Esophagus muscularis mucosa (tissue), 4 donors: Measurements from ENCODE around the gene AQR. TPM values are rescaled to one million over a fixed set of nuclear protein-coding genes. Genes with fewer than 3 reads are reported as not detected.

Source experiments
- DNase-seq: peaks from one replicate; pipeline ENCODE4 v3.0.0-alpha.2; 2017; ENCODE audit errors: extremely low spot score
- H3K27ac ChIP-seq, 4 donors: fragments of 200-600 bp; sonication (generic); replicated peaks in 1 of 4; 1 replicate in 3 of 4; 2 replicates in 1 of 4; pipeline ENCODE4 v1.5.1; 2016 to 2019; ENCODE audit warnings: mild to moderate bottlenecking in 1 of 4
- H3K27me3 ChIP-seq, 4 donors: fragments of 200-600 bp; sonication (generic); one replicate each; pipeline versions ENCODE4 v1.5.1 to v1.6.0; 2016 to 2019
- H3K36me3 ChIP-seq, 4 donors: fragments of 200-600 bp; sonication (generic); one replicate each; pipeline ENCODE4 v1.5.1; 2016 to 2019
- H3K4me1 ChIP-seq, 4 donors: fragments of 200-600 bp; sonication (generic); one replicate each; pipeline ENCODE4 v1.5.1; 2016 to 2019
- H3K4me3 ChIP-seq, 4 donors: fragments of 200-600 bp; sonication (generic); 1 replicate in 2 of 4; 2 replicates in 2 of 4; pipeline ENCODE4 v1.5.1; 2016 to 2019; ENCODE audit warnings: mild to moderate bottlenecking in 4 of 4, moderate library complexity in 1 of 4
- H3K9me3 ChIP-seq, 4 donors: fragments of 200-600 bp; sonication (generic); 1 replicate in 3 of 4; 2 replicates in 1 of 4; pipeline ENCODE4 v1.5.1; 2016 to 2019
- CTCF ChIP-seq, 3 experiments: fragments of 200-600 bp in 2 of 3; fragments of 450-650 bp in 1 of 3; sonication (generic) in 2 of 3; IDR thresholded peaks; one replicate each; pipeline ENCODE4 v1.5.1; 2017 to 2019; ENCODE audit warnings: antibody characterized with exemption in 3 of 3, mild to moderate bottlenecking in 2 of 3, moderate library complexity in 1 of 3
- EP300 ChIP-seq: sonication (generic); formaldehyde crosslinking; IDR thresholded peaks from one replicate; pipeline ENCODE4 v1.6.1; 2017; ENCODE audit warnings: antibody characterized with exemption
- POLR2A ChIP-seq: fragments of 450-650 bp; IDR thresholded peaks from one replicate; pipeline ENCODE4 v1.6.1; 2017; ENCODE audit warnings: antibody characterized with exemption, moderate library complexity, mild to moderate bottlenecking, low read depth
- POLR2AphosphoS5 ChIP-seq, 2 donors: sonication (generic); formaldehyde crosslinking; IDR thresholded peaks; one replicate each; pipeline ENCODE4 v1.6.1; 2017; ENCODE audit warnings: antibody characterized with exemption in 2 of 2
- WGBS: methylation state at CpG from one replicate; pipeline ENCODE4 v1.1.5; 2018; 5-methylcytosine and 5-hydroxymethylcytosine counted together
- intact Hi-C: fragments of 100-400 bp; cut with DNase I; formaldehyde crosslinking; loops from one replicate; pipeline ENCODE4 v1.15.1; 2023
- total RNA-seq, 4 donors: library from RNA; depleted of rRNA; stranded (reverse); fragments of >200 nt; gene quantifications; one replicate each; pipeline versions ENCODE4 v1.1.0 to v1.2.1, GENCODE V29; 2016

AQR gene
- total RNA-seq, 4 donors from 2014 or later: 14.2 to 18.7 (median 16.8) TPM

GRCh38 chr15:34828145-34828911, 141.2 kb downstream of the AQR start:
- H3K36me3 ChIP-seq: no peaks in the 10 kb centered on the region
- no peak for TF ChIP-seq EP300
- TF ChIP-seq POLR2AphosphoS5 (IDR thresholded peaks at IDR 0.05): no peak
- TF ChIP-seq CTCF (IDR thresholded peaks at IDR 0.05): no peak
- TF ChIP-seq POLR2A: no peak
- H3K4me3 ChIP-seq: no peak overlapping the region
- H3K9me3 ChIP-seq: no peaks in the 10 kb centered on the region
- intact Hi-C loops: no loop called here
- H3K27ac ChIP-seq: no peak overlapping the region
- H3K27me3 ChIP-seq: no peaks in the 10 kb centered on the region
- 84% methylated on average over 5 of the region's 5 CpGs for WGBS
- no peaks in the 10 kb centered on the region for H3K4me1 ChIP-seq
- no peak for DNase-seq

GRCh38 chr15:34821831-34822230, 147.7 kb downstream of the AQR start:
- intact Hi-C loops: no loop called here
- no peak overlapping the region for H3K27ac ChIP-seq
- H3K9me3 ChIP-seq: no peaks in the 10 kb centered on the region
- H3K4me3 ChIP-seq: no peak overlapping the region
- H3K36me3 ChIP-seq: no peaks in the 10 kb centered on the region
- no peak for DNase-seq
- H3K27me3 ChIP-seq: peaks cover 0 to 9% (median 0%) of the 10 kb centered on the region in 4 donors
- 69% methylated on average over 3 of the region's 3 CpGs for WGBS
- no peaks in the 10 kb centered on the region for H3K4me1 ChIP-seq
- TF ChIP-seq POLR2AphosphoS5 (IDR thresholded peaks at IDR 0.05) (no peak), POLR2A (no peak), EP300 (no peak), CTCF (IDR thresholded peaks at IDR 0.05) (no peak)

- DNase-seq: no peak
- Histone ChIP-seq H3K9me3 (no peaks in the 10 kb centered on the region), H3K27ac (no peak overlapping the region), H3K36me3 (no peaks in the 10 kb centered on the region), H3K4me1 (no peaks in the 10 kb centered on the region), H3K4me3 (no peak overlapping the region), H3K27me3 (peaks cover 0 to 9% (median 0%) of the 10 kb centered on the region in 4 donors)
- intact Hi-C loops: no loop called here
- WGBS: 79% methylated on average over 5 of the region's 5 CpGs
- TF ChIP-seq POLR2A (no peak), CTCF (IDR thresholded peaks at IDR 0.05) (no peak), POLR2AphosphoS5 (IDR thresholded peaks at IDR 0.05) (no peak), EP300 (no peak)
Observed at GRCh38 chr15:34820110-34820509, 149.4 kb downstream of the AQR start.

GRCh38 chr15:34818526-34818925, 151.0 kb downstream of the AQR start:
- intact Hi-C loops: no loop called here
- DNase-seq: no peak
- no peaks in the 10 kb centered on the region for H3K9me3 ChIP-seq
- no peak for TF ChIP-seq POLR2A
- no peak overlapping the region for H3K27ac ChIP-seq
- WGBS: 91% methylated on average over 1 of the region's 1 CpG
- H3K4me3 ChIP-seq: no peak overlapping the region
- H3K27me3 ChIP-seq: peaks cover 0 to 9% (median 0%) of the 10 kb centered on the region in 4 donors
- no peaks in the 10 kb centered on the region for H3K36me3 ChIP-seq
- H3K4me1 ChIP-seq: no peaks in the 10 kb centered on the region

GRCh38 chr15:34815836-34816235, 153.7 kb downstream of the AQR start:
- no peak overlapping the region for H3K27ac ChIP-seq
- 65% methylated on average over 1 of the region's 1 CpG for WGBS

More at GRCh38 chr15:34815836-34816235, 153.7 kb downstream of the AQR start:
- no peaks in the 10 kb centered on the region for H3K36me3 ChIP-seq
- no peaks in the 10 kb centered on the region for H3K9me3 ChIP-seq
- DNase-seq: no peak
- no peaks in the 10 kb centered on the region for H3K27me3 ChIP-seq
- no peak for TF ChIP-seq CTCF (IDR thresholded peaks at IDR 0.05)
- no peak for TF ChIP-seq EP300
- TF ChIP-seq POLR2A: no peak
- TF ChIP-seq POLR2AphosphoS5 (IDR thresholded peaks at IDR 0.05): no peak
- intact Hi-C loops: no loop called here
- no peak overlapping the region for H3K4me3 ChIP-seq
- no peaks in the 10 kb centered on the region for H3K4me1 ChIP-seq
